T-helper 1 cell treated with Interleukin-12 subunit alpha and Interleukin-12 subunit beta and Interleukin-4 antibody, amounts not matched to agents 30 μg/mL and 1 μg/mL, for 36 hours (primary cell): ENCODE measurements around the gene RPS6KA6.

Source experiments
- H3K27ac Mint-ChIP-seq: one replicate; pipeline ENCODE4 v1.8.0; 2021; ENCODE audit warnings: mild to moderate bottlenecking, mixed read lengths
- H3K27me3 Mint-ChIP-seq: one replicate; pipeline ENCODE4 v1.8.0; 2021; ENCODE audit warnings: low read depth, mixed read lengths
- H3K36me3 Mint-ChIP-seq: one replicate; pipeline ENCODE4 v1.8.0; 2021; ENCODE audit warnings: low read depth, mixed read lengths
- H3K4me1 Mint-ChIP-seq: one replicate; pipeline ENCODE4 v1.8.0; 2021; ENCODE audit warnings: low read depth, mixed read lengths
- H3K4me3 Mint-ChIP-seq: one replicate; pipeline ENCODE4 v1.8.0; 2021; ENCODE audit warnings: mild to moderate bottlenecking, moderate library complexity, mixed read lengths
- H3K9me3 Mint-ChIP-seq: one replicate; pipeline ENCODE4 v1.8.0; 2021; ENCODE audit warnings: mixed read lengths

Gene RPS6KA6

GRCh38 chrX:84187533-84188319 lies at the start of gene RPS6KA6:
Gene RPS6KA6, minus strand, starts transcription at chrX:84188199. Its CDS starts 300 bp downstream, at chrX:84187899.
- no peaks in the 10 kb centered on the region for H3K9me3 Mint-ChIP-seq
- H3K27ac Mint-ChIP-seq = no peak within 1 kb of the TSS
- peaks cover 13% of the 10 kb centered on the region for H3K27me3 Mint-ChIP-seq
- H3K4me3 Mint-ChIP-seq = peak within 1 kb of the TSS; percentile 57
- no peaks in the 10 kb centered on the region for H3K4me1 Mint-ChIP-seq
- no peaks in the 10 kb centered on the region for H3K36me3 Mint-ChIP-seq

- H3K9me3 Mint-ChIP-seq = no peaks in the 10 kb centered on the region
- no peak overlapping the region for H3K4me3 Mint-ChIP-seq
- H3K4me1 Mint-ChIP-seq = no peaks in the 10 kb centered on the region
- H3K36me3 Mint-ChIP-seq = no peaks in the 10 kb centered on the region
- H3K27ac Mint-ChIP-seq = no peak overlapping the region
- no peaks in the 10 kb centered on the region for H3K27me3 Mint-ChIP-seq
Measured at GRCh38 chrX:84224741-84225140, 36.7 kb upstream of the RPS6KA6 start.

- no peaks in the 10 kb centered on the region for H3K27me3 Mint-ChIP-seq
Measured at GRCh38 chrX:84223261-84223660, 35.3 kb upstream of the RPS6KA6 start.

GRCh38 chrX:84221181-84221580 lies 33.2 kb upstream of the RPS6KA6 start:
- Mint-ChIP-seq H3K27ac (no peak overlapping the region), H3K36me3 (no peaks in the 10 kb centered on the region), H3K4me1 (no peaks in the 10 kb centered on the region), H3K4me3 (no peak overlapping the region), H3K9me3 (no peaks in the 10 kb centered on the region), H3K27me3 (no peaks in the 10 kb centered on the region)

More at GRCh38 chrX:84223261-84223660, 35.3 kb upstream of the RPS6KA6 start:
- Mint-ChIP-seq H3K4me1 (no peaks in the 10 kb centered on the region), H3K27ac (no peak overlapping the region), H3K9me3 (no peaks in the 10 kb centered on the region), H3K36me3 (no peaks in the 10 kb centered on the region), H3K4me3 (no peak overlapping the region)

- Mint-ChIP-seq H3K4me1 (no peaks in the 10 kb centered on the region), H3K9me3 (no peaks in the 10 kb centered on the region), H3K27me3 (no peaks in the 10 kb centered on the region), H3K27ac (no peak overlapping the region), H3K4me3 (no peak overlapping the region), H3K36me3 (no peaks in the 10 kb centered on the region)
Measured at GRCh38 chrX:84219551-84219950, 31.6 kb upstream of the RPS6KA6 start.

- Mint-ChIP-seq H3K27me3 (no peaks in the 10 kb centered on the region), H3K4me1 (no peaks in the 10 kb centered on the region), H3K27ac (no peak overlapping the region), H3K4me3 (no peak overlapping the region), H3K36me3 (no peaks in the 10 kb centered on the region), H3K9me3 (no peaks in the 10 kb centered on the region)
Measured at GRCh38 chrX:84218726-84219125, 30.7 kb upstream of the RPS6KA6 start.

- H3K36me3 Mint-ChIP-seq = no peaks in the 10 kb centered on the region
- no peaks in the 10 kb centered on the region for H3K27me3 Mint-ChIP-seq
- no peaks in the 10 kb centered on the region for H3K4me1 Mint-ChIP-seq
- no peak overlapping the region for H3K27ac Mint-ChIP-seq
- H3K4me3 Mint-ChIP-seq = no peak overlapping the region
- H3K9me3 Mint-ChIP-seq = no peaks in the 10 kb centered on the region
Measured at GRCh38 chrX:84216881-84217280, 28.9 kb upstream of the RPS6KA6 start.

GRCh38 chrX:84216406-84216805 lies 28.4 kb upstream of the RPS6KA6 start:
- Mint-ChIP-seq H3K9me3 (no peaks in the 10 kb centered on the region), H3K4me1 (no peaks in the 10 kb centered on the region), H3K27ac (no peak overlapping the region), H3K27me3 (no peaks in the 10 kb centered on the region), H3K4me3 (no peak overlapping the region), H3K36me3 (no peaks in the 10 kb centered on the region)

GRCh38 chrX:84205276-84205675 lies 17.3 kb upstream of the RPS6KA6 start:
- no peaks in the 10 kb centered on the region for H3K9me3 Mint-ChIP-seq
- no peak overlapping the region for H3K27ac Mint-ChIP-seq
- no peak overlapping the region for H3K4me3 Mint-ChIP-seq
- no peaks in the 10 kb centered on the region for H3K27me3 Mint-ChIP-seq
- no peaks in the 10 kb centered on the region for H3K4me1 Mint-ChIP-seq
- H3K36me3 Mint-ChIP-seq = no peaks in the 10 kb centered on the region

- Mint-ChIP-seq H3K9me3 (no peaks in the 10 kb centered on the region), H3K4me3 (no peak overlapping the region), H3K36me3 (no peaks in the 10 kb centered on the region), H3K27ac (no peak overlapping the region), H3K27me3 (no peaks in the 10 kb centered on the region), H3K4me1 (no peaks in the 10 kb centered on the region)
Measured at GRCh38 chrX:84199688-84200087, 11.7 kb upstream of the RPS6KA6 start.

GRCh38 chrX:84197550-84197949 lies 9.6 kb upstream of the RPS6KA6 start:
- Mint-ChIP-seq H3K4me3 (no peak overlapping the region), H3K9me3 (no peaks in the 10 kb centered on the region), H3K4me1 (no peaks in the 10 kb centered on the region), H3K27ac (no peak overlapping the region), H3K27me3 (no peaks in the 10 kb centered on the region), H3K36me3 (no peaks in the 10 kb centered on the region)

GRCh38 chrX:84192006-84192405 lies 4.0 kb upstream of the RPS6KA6 start:
- no peak overlapping the region for H3K4me3 Mint-ChIP-seq
- H3K4me1 Mint-ChIP-seq = no peaks in the 10 kb centered on the region
- no peak overlapping the region for H3K27ac Mint-ChIP-seq
- peaks cover 9% of the 10 kb centered on the region for H3K27me3 Mint-ChIP-seq
- H3K9me3 Mint-ChIP-seq = no peaks in the 10 kb centered on the region
- no peaks in the 10 kb centered on the region for H3K36me3 Mint-ChIP-seq

GRCh38 chrX:84189125-84189524 lies 1.1 kb upstream of the RPS6KA6 start:
- peaks cover 13% of the 10 kb centered on the region for H3K27me3 Mint-ChIP-seq
- no peak overlapping the region for H3K27ac Mint-ChIP-seq
- H3K4me1 Mint-ChIP-seq = no peaks in the 10 kb centered on the region
- no peak overlapping the region for H3K4me3 Mint-ChIP-seq
- no peaks in the 10 kb centered on the region for H3K36me3 Mint-ChIP-seq
- H3K9me3 Mint-ChIP-seq = no peaks in the 10 kb centered on the region

GRCh38 chrX:84188320-84188834 lies 378 bp upstream of the RPS6KA6 start:
- H3K36me3 Mint-ChIP-seq = no peaks in the 10 kb centered on the region
- H3K27me3 Mint-ChIP-seq = peaks cover 13% of the 10 kb centered on the region
- H3K4me3 Mint-ChIP-seq = no peak overlapping the region
- no peak overlapping the region for H3K27ac Mint-ChIP-seq
- H3K9me3 Mint-ChIP-seq = no peaks in the 10 kb centered on the region
- no peaks in the 10 kb centered on the region for H3K4me1 Mint-ChIP-seq
